H1 (cell line): ENCODE results near the gene JAG2.

ENCODE experiments used
- CTCF ChIP-seq, 3 experiments: IDR thresholded peaks; 1 replicate in 2 of 3; 2 replicates in 1 of 3; pipeline versions ENCODE4 v1.5.1 to v1.6.1; 2011; ENCODE audit warnings: low read length in 3 of 3, mild to moderate bottlenecking in 3 of 3, inconsistent platforms in 2 of 3, low read depth in 1 of 3, moderate library complexity in 1 of 3; ENCODE audit not compliant: insufficient read depth in 1 of 3; ENCODE audit errors: control extremely low read depth in 1 of 3
- NRF1 ChIP-seq: IDR thresholded peaks from 2 replicates; pipeline ENCODE4 v1.6.1; 2011; ENCODE audit warnings: mild to moderate bottlenecking, low read depth, low read length, improper control_type of control experiment
- POLR2A ChIP-seq, 2 experiments: IDR thresholded peaks; 1 replicate in 1 of 2; 2 replicates in 1 of 2; pipeline ENCODE4 v1.6.1; 2011; ENCODE audit warnings: low read depth in 2 of 2, low read length in 2 of 2, mild to moderate bottlenecking in 2 of 2; ENCODE audit errors: control extremely low read depth in 1 of 2
- RAD21 ChIP-seq, 2 experiments: IDR thresholded peaks in 1 of 2; conservative IDR thresholded peaks in 1 of 2; 2 replicates each; pipeline ENCODE4 v1.6.1; 2011; ENCODE audit warnings: low read depth in 2 of 2, low read length in 2 of 2, improper control_type of control experiment in 1 of 2, inconsistent platforms in 1 of 2, mild to moderate bottlenecking in 1 of 2, moderate library complexity in 1 of 2
- TEAD4 ChIP-seq: IDR thresholded peaks from 2 replicates; pipeline ENCODE4 v1.6.1; 2012; ENCODE audit warnings: low read depth, low read length, inconsistent platforms, mixed read lengths

DNA sequence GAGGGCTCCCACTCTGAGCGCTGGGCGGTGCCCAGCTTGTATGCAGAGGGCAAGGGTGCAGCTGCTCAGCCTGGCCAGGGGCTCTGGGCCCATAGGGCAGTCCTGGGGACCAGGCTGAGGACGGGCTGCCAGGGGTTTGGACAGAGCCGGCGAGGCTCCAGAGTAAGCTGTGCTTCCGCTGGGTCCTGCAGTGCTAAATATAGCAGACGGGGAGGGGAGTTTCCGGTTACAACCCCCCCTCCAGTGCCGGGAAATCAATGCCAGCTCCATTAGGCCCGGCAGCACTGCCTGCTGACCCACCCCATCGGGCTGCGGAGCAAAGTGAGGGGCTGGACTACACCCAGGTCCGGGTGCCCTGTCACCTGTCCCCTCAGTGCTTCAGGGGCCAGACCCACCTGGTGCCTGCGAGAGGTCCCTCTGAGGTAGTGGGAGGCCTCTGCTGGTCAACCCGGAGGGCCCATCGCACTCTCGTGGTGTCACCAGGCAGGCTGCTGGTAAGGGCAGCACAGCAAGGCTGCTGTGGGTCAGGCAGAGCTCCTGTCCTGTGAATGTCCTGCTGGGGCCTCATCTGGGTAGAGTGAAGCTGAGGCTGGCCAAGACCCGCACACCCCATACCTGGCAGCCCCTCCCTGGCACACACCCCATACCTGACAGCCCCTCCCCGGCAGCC lies 2.6 kb upstream of the JAG2 start:
- TF ChIP-seq CTCF (IDR thresholded peaks at IDR 0.05; ENCODE audit: control extremely low read depth in 1 of 3, insufficient read depth in 1 of 3, low read depth in 1 of 3, low read length in 3 of 3): no peak
- TF ChIP-seq POLR2A (IDR thresholded peaks at IDR 0.05; ENCODE audit: control extremely low read depth in 1 of 2, low read depth in 2 of 2, low read length in 2 of 2): no peak
- TF ChIP-seq RAD21 (IDR thresholded peaks at IDR 0.05 in 1 of 2, conservative IDR thresholded peaks at IDR 0.05 in 1 of 2; ENCODE audit: low read depth in 2 of 2, low read length in 2 of 2): no peak
- no peak for TF ChIP-seq TEAD4
- no peak for TF ChIP-seq NRF1
